Endometrial microvascular endothelial cells (primary cell): ENCODE data around the gene NCKAP5. TPM values are rescaled to one million over a fixed set of nuclear protein-coding genes. Genes with fewer than 3 reads are reported as not detected.

Source experiments
- in situ Hi-C: cut with HindIII; loops from 2 replicates; pipeline ENCODE4 v1.10.0; 2017; ENCODE audit warnings: low sequenced_read_pairs, low pct_unique_long_range_greater_than_20kb; ENCODE audit errors: inconsistent ontology term
- total RNA-seq: library from RNA; depleted of rRNA; stranded (reverse); fragments of >200 nt; gene quantifications from one replicate; pipeline ENCODE4 v1.2.3, GENCODE V29; 2015; ENCODE audit errors: inconsistent ontology term

NCKAP5 gene
- total RNA-seq, 1 donor from 2014 or later: 0.84 TPM

DNA sequence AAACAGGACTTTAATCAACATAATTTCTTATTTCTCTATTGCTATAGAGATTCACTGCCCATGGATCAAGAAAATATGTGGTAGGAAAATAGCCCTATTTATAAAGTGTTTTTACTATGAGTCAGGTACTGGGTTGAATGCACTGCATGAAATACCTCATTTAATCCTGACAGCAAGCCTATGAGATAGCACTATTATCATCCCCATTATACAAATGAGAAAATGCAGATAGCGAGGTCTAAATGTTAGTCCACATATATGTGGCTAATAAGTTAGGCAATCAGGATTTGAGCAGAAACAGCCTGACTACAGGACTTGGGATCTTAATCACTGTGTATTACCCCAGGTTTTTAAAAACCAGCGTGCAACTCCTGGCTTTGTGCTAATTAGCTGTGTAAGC is 889.8 kb downstream of the NCKAP5 start:
- in situ Hi-C loops: no loop called here

DNA sequence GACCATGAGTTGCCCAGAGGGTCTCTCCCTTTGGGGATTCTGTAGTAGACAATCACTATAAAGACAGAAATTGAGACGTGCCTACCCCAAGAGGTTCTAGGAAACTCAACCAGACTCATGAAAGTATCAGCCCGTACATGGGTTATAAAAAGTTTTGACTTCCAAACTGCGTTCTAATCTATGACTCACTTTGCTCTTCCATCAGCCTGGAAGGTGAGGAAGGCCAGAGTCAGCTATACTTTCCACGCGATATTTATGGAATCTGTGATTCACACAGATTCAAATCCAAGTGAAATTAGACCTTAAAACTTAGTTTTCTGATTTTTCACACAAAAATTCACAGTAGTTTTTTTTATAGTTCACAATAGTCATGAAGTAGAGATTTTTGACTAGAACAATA is 890.6 kb downstream of the NCKAP5 start:
- in situ Hi-C loops: no loop called here

DNA sequence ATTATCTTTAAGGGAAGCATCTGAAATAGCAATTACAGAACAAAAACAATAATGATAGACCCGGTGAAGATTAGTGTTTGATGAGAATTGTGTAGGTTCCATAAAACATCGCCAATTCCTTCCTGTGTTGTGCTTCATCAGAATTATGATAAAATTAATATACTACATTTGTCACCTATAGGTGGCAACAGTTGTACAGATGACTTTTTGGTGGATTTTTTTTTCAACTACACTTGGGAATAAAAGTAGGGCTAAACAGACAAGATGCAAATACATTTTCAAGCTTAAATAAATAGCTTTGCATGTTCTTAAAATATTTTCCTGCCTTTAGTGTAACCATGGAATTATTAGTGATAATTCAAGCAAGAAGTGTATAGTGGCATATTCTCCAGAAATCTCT is 891.3 kb downstream of the NCKAP5 start:
- in situ Hi-C loops: no loop called here

DNA sequence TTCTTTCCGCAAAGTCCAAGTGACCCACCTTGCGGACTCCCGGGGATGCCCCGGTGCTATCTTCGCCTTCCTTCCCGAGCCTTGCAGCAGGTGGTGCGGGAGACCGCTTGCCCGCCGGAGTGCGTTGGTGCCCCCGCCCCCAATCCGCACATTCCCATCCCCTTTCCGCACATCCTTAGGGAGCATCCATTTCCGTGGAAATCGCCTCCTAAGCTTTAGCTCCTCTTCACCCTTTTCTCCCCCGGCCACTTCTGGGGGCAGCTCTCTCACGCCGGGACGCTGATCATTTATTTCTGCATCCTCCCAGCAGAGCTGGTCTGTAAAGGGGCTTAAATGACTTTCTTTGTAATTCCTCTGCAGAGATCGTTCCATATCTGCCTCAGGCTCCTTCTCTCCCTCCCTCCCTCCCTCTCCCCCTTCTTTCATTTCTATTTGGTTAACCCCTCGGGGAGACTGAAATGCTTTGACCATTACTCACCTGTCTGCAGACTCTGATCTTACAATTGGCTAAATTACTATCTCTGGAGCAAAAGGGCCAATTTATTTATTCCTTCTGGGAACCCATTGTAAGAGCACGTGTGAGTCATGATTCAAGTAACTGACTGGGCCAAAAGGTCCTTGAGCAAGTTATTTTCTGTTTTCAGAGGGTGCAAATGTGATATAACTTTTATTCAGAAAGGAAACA is 897.0 kb downstream of the NCKAP5 start:
- in situ Hi-C loops: no loop called here

DNA sequence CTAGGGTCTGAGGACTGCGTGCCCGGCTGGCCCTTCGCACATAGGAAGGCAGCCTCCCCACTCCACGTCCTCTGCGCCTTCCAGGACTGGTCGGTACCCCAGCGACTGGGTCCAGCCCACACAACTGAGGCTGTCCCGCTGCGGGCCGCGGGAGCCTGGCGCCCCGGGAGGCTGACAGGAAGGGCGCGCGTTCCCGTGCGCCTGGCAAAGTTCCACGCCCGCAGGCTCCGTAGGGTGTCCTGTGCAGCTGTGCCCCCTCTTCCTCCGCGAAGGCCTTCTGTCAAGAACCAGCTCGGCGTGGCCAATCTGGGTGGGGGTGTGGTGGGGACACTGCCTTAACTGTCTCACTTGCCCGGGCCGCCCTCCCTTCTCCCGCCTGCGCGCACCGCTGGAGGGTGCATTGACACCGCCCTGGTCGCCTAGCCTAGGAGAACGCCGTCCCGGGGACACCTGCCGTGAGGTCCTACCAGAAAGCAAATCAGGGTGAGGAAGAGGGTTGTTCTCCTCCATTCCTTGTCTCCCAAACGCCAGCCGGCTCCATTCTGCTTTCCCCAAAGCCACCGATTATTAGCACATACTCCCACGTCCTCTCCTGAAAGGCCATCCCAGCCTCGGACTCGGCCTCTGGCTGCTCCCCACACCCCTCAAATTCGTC is 897.6 kb downstream of the NCKAP5 start:
- in situ Hi-C loops: no loop called here

DNA sequence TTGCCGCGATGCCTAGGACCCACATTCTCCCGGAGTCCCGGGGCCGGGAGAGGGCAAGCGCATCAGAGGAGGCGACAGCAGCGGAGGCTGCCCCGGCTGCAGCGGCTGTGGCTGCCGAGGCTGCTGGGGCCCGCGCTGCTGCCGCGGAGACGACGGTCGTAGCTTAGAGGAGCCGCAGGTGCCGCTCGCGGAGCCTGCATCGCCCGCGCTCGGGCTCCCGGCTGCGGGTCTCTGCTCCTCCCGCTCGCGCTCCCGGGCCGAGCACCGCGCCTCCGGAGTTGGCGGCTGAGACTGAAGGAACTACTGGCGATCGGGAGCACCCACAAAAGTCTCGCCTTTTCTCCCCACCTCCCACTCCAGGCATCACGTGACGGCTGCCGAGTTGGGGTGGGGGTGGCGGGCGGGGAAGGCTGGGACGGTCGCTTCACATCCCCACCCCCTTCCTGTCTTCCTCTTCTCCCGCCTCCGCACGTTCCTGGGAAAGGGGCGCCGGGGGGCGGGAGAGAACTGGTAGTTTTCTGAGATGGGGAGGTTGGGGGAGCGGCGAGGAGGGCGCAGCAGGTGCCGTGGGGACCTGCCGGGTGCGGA is 898.3 kb downstream of the NCKAP5 start, which contains the start of gene LYPD1:
TSS of gene LYPD1 (minus strand) at position 298 of the 588 bp plus-strand sequence. CDS start at position 25, 273 bp downstream.
- in situ Hi-C loops: no loop called here

DNA sequence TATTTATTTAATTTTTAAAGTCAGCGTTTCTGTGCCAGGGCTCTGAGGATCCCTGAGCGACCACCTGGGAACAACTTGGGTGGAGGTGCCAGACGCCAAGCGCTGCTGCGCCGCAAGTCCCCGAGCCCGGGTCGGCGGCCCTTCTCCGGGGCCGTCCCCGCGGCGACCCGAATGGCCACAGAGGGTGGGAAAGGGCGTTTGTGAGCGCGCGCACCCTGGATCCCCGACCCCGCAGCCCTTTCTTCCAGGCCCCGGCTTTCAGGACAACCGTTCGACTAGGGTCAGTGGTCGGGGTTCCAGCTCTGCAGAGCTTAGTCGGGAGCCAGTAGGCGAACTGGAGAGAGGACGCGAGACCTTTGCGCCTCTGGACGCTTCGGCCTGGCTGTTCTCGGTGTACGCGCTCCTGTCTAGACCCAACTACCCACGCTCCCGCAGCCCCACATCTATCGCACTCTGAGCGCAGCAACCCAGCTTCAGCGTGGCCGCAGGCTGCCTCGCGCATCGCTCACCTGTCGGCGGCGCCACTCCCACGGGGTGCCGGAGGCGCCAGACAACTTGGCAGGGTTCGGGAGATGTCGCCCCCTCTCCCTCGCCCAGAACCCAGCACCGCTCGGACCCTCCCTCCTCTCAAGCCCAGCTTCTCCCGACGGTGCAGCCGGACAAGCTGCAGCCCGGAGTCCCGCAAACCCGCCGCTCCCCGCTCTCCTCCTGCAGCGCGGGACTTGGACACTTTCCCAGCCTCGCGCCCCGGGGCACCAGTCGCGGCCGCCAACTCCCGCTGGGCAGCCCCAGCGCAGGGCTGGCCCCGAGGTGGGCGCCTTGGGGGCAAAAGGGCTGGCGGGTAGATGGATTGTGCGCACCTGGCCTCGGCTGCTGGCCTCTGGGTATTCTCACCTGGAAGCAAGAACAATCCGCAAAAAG is 899.0 kb downstream of the NCKAP5 start:
- in situ Hi-C loops: no loop called here

DNA sequence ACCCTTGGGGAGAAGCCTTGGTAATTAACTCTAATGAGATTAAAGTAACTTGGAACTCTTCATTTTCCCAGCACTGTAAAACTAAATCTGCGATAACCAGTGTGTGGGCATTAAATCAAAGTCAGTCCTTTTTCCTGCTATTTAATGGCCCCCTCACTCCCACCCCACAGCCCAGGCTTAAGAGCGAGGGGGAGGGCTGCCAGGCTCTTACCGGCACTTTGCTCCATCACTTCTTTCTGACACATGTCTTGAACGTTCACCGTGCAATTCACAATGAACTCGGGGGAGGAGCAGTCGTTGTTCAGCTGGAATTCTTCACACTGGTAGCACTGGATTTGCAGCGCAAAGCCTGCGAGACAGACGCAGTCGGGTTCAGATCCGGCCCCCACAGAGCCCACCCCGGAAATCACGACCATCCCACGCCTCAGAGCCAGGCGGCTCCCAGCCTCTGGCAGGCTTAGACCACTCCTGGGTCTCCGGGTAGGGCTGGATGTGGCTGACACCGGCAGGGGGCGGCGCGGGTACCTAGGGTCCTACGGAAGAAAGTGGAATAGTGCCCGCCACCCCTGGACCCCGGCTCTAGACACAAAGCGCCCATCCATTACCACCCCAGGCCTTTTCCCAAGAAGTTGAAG is 900.0 kb downstream of the NCKAP5 start:
- in situ Hi-C loops: no loop called here

DNA sequence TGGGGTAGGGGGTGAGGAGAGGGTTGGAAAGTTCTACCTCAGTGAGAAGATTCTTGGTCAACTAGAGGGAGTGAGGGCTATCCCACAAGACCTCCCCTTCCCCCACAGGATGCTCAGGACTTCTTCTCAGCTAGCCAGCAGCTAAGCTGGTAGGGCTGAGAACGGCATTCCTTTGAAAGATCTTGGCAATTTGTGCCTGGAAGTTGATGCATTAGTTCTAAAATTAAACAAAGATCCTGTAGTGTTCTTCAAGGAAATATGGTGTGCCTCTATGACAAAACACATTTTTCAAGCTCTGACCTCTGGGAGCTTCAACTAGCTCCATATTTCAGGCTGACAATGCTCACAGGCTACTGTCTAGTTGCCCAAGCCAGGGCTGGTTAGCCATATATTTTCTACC is 900.6 kb downstream of the NCKAP5 start:
- in situ Hi-C loops: no loop called here

DNA sequence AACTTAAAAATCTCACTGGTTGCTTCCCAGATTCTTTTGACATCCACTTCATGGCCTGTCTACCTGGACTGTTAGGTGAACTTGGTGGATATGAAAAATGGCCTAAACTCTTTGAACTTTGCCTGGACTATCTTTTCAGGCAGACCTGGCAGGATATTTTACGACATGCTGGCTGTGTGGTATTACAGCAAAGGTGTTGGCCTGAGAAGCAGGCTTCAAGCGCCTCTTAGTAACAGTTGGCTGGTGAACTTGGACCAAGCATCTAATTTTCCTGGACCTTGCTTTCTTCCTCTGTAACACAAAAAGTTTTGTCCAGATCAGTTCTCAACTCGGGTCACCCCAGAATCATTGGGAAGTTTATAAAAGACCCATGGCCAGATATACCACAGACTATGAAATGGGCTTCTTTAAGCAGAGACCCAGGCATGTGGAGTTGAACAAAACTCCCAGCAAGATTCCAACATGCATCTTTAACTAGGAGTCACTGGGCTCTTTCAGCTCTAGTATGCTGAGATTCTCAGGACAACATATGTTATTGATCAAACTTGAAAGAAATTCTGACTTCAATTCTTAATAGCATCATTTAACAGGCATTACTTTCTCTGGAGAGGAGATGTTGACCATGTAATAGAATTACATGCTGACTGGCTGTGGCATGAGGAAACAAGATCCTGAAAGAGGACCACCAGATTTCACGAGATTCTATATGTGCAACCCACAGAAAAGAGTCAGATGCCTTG is 902.7 kb downstream of the NCKAP5 start:
- in situ Hi-C loops: no loop called here

DNA sequence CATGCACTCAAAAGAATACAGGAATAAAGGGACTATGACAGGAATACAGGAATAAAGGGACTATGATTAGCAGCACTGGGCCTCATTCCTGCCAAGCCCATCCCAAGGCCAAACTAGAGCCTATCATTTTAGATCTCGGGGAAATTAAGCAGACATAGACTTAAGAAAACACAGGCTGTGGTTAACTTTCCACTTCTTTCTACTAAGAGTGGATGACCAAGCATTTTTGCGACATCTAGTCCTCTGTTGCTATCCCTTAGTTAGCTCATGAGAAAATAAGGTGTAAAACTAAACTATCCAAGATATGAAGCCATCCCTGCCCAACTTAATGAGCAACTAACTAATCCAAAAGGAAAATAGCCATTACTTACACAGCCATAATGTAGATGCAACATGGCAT is 904.2 kb downstream of the NCKAP5 start:
- in situ Hi-C loops: no loop called here

DNA sequence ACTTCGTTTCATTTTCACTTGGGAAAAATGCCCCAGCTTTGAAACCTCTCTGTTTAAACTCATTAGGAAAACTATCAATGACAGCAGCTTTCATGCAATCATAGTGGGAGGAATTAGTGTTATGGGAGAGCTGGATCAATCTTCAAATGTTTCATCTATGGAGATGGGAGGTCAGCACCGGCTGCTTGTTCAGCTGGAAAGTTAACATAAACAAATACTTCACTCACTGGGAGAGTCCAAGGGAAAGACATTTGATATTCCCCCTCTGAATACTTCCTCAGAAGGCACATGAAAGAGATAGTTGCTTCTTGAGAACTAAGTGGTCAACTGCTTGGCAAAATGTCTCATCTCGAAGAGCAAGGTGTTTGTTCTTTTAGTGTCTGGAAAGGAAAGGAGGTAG is 905.5 kb downstream of the NCKAP5 start:
- in situ Hi-C loops: no loop called here

DNA sequence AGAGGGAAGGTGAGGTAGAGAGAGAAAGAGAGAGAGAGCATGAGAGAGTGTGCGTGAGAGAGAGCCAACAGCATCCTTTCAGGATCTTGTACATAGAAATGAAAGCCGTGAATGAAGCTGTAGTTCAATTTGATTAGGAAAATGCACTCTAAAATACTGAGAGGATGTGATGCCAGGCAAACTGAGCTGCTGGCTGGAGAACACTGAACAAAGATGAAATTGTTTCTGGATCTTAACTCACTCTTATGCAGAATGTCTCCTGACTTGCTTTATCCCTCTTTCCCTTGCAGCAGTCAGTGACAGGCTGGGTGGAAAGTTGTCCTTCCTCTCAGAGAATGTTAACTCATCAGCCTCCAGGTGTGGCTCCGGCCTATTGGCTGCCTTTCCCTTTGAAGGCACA is 908.9 kb downstream of the NCKAP5 start:
- in situ Hi-C loops: no loop called here

DNA sequence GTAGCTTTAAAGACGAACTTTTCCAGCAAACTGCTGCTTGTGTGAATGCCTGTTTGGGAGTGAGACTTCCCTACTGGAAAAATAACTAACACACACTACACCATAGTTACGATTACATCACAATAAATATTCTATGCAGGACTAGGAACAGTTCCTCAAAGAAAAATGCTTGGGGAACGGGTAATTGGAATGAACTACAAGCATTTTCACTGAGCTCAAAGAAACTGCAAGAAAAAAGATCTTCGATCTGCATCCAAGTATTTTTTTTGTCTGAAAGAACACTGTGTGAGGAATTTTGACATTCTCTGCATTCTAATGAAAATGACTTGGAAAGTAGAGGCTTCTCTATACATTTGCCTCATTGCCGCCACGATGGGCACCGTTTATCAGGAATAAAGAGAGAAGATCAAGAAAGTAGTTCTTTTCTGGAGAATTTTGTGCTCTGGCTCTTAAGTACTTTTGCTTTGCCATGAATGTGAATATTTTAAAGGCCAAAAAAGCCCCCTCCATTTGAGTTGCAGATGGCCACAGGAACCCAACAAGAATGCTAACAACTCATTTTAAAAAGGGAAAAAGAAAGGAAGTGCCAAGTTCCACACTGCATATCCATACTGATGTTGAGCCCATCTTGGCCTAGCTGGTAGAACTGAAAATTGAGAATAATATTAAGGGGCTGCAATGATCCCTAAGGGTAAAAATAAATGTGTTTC is 911.8 kb downstream of the NCKAP5 start:
- in situ Hi-C loops: no loop called here

DNA sequence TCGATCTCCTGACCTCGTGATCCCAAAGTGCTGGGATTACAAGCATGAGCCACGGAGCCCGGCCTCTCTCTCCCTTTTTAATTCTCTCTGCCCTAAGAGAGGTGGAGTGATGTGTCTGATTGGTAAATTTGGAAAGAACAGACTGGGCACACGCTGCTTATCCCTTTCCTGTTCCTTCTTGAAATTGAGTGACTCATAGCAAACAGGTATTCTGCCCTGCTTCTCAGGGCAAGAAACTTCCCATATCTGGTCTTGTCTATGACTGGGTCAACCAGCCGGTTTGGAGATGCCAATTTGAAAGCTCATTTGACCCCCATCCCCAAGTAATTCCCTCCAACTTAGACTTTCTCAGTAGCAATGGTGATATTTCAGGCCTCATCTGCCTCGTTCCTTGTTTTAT is 913.3 kb downstream of the NCKAP5 start:
- in situ Hi-C loops: no loop called here

DNA sequence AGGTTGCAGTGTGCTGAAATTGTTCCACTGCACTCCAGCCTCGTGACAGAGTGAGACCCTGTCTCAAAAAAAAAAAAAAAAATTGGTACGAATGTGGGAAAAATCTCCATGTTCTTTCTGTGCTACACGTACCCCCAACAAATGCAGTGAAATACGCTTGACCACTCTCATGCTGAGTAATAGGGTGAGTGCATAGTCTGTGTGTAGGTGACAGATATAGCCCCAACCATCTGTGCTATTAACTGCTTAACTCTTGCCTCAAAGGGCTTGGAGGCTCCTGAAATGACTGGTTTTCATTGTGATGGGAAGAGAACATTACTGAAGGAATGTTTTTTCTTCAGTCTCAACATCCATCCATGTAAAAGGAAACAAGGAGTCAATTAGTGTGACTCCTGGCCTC is 913.9 kb downstream of the NCKAP5 start:
- in situ Hi-C loops: no loop called here

DNA sequence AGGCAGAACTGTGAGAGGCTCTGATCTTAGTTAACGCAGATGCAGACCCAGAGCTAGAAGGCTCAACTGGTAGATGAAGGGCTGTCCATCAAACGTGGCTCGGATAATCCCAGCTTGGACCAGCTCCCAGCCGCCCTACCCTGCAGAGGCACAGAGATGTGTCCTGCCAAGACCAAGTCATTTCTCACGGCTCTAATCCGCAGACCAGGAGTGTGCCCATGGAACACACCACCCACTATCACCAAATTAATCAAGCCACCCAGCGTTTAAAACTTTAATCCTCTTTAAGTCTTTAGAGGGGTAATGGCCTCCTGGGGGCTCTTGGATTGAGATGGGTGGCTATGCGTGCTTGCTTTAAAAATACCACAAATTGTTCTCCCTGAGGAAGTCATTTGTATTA is 915.8 kb downstream of the NCKAP5 start:
- in situ Hi-C loops: no loop called here
